RWPE2 (cell line): Measurements from ENCODE around the gene SLC18A2.

Experiments
- ATAC-seq: fragments of 200-7000 bp; cut with Tn5 transposase; 3 replicates; pipeline ENCODE4 v1.9.1; 2021; ENCODE audit warnings: low read depth
- DNase-seq: peaks from one replicate; pipeline ENCODE4 v3.0.0-alpha.2; 2020; ENCODE audit warnings: low spot score
- H3K27ac ChIP-seq: fragments of 450-650 bp; 2 replicates; pipeline ENCODE4 v1.5.1; 2017; ENCODE audit warnings: mild to moderate bottlenecking; ENCODE audit not compliant: poor library complexity, severe bottlenecking
- H3K27me3 ChIP-seq: fragments of 250-450 bp; sonication (Bioruptor Pico); 2 replicates; pipeline ENCODE4 v1.5.1; 2021; ENCODE audit warnings: mild to moderate bottlenecking, moderate library complexity; ENCODE audit not compliant: insufficient read depth, poor library complexity, severe bottlenecking
- H3K36me3 ChIP-seq: fragments of 250-450 bp; sonication (Bioruptor Pico); 2 replicates; pipeline ENCODE4 v1.5.1; 2020; ENCODE audit warnings: low read depth, mild to moderate bottlenecking, moderate library complexity
- H3K4me1 ChIP-seq: fragments of 250-450 bp; sonication (Bioruptor Pico); 2 replicates; pipeline ENCODE4 v1.5.1; 2021; ENCODE audit warnings: mild to moderate bottlenecking, moderate library complexity; ENCODE audit not compliant: insufficient read depth, poor library complexity, severe bottlenecking
- H3K4me3 ChIP-seq: fragments of 250-450 bp; sonication (Bioruptor Pico); 2 replicates; pipeline ENCODE4 v1.5.1; 2021; ENCODE audit warnings: mild to moderate bottlenecking, moderate library complexity; ENCODE audit not compliant: severe bottlenecking
- H3K9me3 ChIP-seq: fragments of 250-450 bp; sonication (Bioruptor Pico); 2 replicates; pipeline ENCODE4 v1.5.1; 2021; ENCODE audit warnings: mild to moderate bottlenecking, moderate library complexity; ENCODE audit not compliant: severe bottlenecking
- CTCF ChIP-seq: fragments of 450-650 bp; IDR thresholded peaks from one replicate; pipeline ENCODE4 v1.5.1; 2017; ENCODE audit warnings: mild to moderate bottlenecking, moderate library complexity; ENCODE audit not compliant: poor library complexity, severe bottlenecking

Gene SLC18A2

GRCh38 chr10:117212176-117212575 is 28.7 kb upstream of the SLC18A2 start:
- no peak for ATAC-seq
- Histone ChIP-seq H3K27me3 (peaks cover 3% of the 10 kb centered on the region), H3K4me1 (no peaks in the 10 kb centered on the region), H3K9me3 (peaks cover 6% of the 10 kb centered on the region), H3K27ac (no peak overlapping the region), H3K4me3 (no peak overlapping the region), H3K36me3 (no peaks in the 10 kb centered on the region)
- no peak for TF ChIP-seq CTCF
- DNase-seq: no peak

- H3K4me1 ChIP-seq: no peaks in the 10 kb centered on the region
- ATAC-seq (peak; percentile 58), DNase-seq (no peak)
- H3K36me3 ChIP-seq: no peaks in the 10 kb centered on the region
- H3K27ac ChIP-seq: no peak overlapping the region
- H3K4me3 ChIP-seq: no peak overlapping the region
- H3K27me3 ChIP-seq: peaks cover 3% of the 10 kb centered on the region
- no peak for TF ChIP-seq CTCF
- peaks cover 6% of the 10 kb centered on the region for H3K9me3 ChIP-seq
These were observed 26.5 kb upstream of the SLC18A2 start for GRCh38 chr10:117214401-117214800.

- H3K27me3 ChIP-seq: peaks cover 3% of the 10 kb centered on the region
- no peaks in the 10 kb centered on the region for H3K4me1 ChIP-seq
- H3K4me3 ChIP-seq: no peak overlapping the region
- DNase-seq (no peak), ATAC-seq (no peak)
- no peaks in the 10 kb centered on the region for H3K36me3 ChIP-seq
- no peak for TF ChIP-seq CTCF
- H3K27ac ChIP-seq: no peak overlapping the region
- H3K9me3 ChIP-seq: peaks cover 6% of the 10 kb centered on the region
These were observed 25.8 kb upstream of the SLC18A2 start for GRCh38 chr10:117215079-117215478.

- H3K9me3 ChIP-seq: peaks cover 6% of the 10 kb centered on the region
- no peak for ATAC-seq
- H3K36me3 ChIP-seq: no peaks in the 10 kb centered on the region
- peaks cover 3% of the 10 kb centered on the region for H3K27me3 ChIP-seq
- DNase-seq: no peak
- no peaks in the 10 kb centered on the region for H3K4me1 ChIP-seq
- no peak overlapping the region for H3K27ac ChIP-seq
- TF ChIP-seq CTCF: no peak
- no peak overlapping the region for H3K4me3 ChIP-seq
These were observed 24.9 kb upstream of the SLC18A2 start for GRCh38 chr10:117216028-117216427.

- no peak for DNase-seq
- Histone ChIP-seq H3K4me1 (no peaks in the 10 kb centered on the region), H3K9me3 (peaks cover 6% of the 10 kb centered on the region), H3K27me3 (peaks cover 3% of the 10 kb centered on the region), H3K27ac (no peak overlapping the region), H3K36me3 (no peaks in the 10 kb centered on the region), H3K4me3 (peak overlapping the region; percentile 32)
- peak; percentile 63 for ATAC-seq
- TF ChIP-seq CTCF: peak; percentile 98
These were observed 24.2 kb upstream of the SLC18A2 start for GRCh38 chr10:117216611-117217195.
